GM13977 (cell line): Measurements from ENCODE around the gene GARS1.

Experiments used
- DNase-seq: peaks from one replicate; pipeline ENCODE4 v3.0.0; 2012; ENCODE audit warnings: low spot score
- in situ Hi-C: fragments of 300-500 bp; cut with MboI; formaldehyde crosslinking; loops from one replicate; pipeline ENCODE4 v1.12.0; 2022; ENCODE audit warnings: low sequenced_read_pairs, low pct_unique_long_range_greater_than_20kb, mixed read lengths, inconsistent platforms; ENCODE audit not compliant: unreplicated experiment
- TF ChIP-seq, protein P1 (sequence below): IDR thresholded peaks from 2 replicates; pipeline ENCODE4 v1.5.1; 2012; ENCODE audit warnings: mild to moderate bottlenecking, control low read depth; ENCODE audit not compliant: insufficient read depth; ENCODE audit errors: extremely low read depth, missing control alignments

Gene GARS1

DNA sequence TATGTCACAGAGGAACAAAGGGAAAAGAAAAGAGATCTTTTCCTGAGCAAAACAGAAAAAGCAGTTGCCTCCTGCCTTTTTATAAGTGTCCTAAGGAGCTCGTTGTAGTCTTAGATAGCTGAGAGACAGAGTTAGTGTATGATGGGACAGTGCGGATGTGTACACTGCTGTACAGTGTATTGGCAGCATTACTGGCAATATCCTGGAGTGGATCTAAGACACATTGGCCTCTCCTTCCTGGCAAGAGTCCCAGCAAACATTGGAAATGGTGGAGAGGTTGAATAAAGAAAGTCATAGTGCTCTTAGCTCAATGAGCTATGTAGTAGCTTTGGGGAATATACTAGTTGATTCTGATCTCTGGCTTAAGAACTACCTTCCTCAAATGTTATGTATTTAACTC is 22.7 kb downstream of the GARS1 start:
- TF ChIP-seq, protein P1, sequence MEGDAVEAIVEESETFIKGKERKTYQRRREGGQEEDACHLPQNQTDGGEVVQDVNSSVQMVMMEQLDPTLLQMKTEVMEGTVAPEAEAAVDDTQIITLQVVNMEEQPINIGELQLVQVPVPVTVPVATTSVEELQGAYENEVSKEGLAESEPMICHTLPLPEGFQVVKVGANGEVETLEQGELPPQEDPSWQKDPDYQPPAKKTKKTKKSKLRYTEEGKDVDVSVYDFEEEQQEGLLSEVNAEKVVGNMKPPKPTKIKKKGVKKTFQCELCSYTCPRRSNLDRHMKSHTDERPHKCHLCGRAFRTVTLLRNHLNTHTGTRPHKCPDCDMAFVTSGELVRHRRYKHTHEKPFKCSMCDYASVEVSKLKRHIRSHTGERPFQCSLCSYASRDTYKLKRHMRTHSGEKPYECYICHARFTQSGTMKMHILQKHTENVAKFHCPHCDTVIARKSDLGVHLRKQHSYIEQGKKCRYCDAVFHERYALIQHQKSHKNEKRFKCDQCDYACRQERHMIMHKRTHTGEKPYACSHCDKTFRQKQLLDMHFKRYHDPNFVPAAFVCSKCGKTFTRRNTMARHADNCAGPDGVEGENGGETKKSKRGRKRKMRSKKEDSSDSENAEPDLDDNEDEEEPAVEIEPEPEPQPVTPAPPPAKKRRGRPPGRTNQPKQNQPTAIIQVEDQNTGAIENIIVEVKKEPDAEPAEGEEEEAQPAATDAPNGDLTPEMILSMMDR = no peak
- in situ Hi-C loops = no loop called here
- DNase-seq = no peak

DNA sequence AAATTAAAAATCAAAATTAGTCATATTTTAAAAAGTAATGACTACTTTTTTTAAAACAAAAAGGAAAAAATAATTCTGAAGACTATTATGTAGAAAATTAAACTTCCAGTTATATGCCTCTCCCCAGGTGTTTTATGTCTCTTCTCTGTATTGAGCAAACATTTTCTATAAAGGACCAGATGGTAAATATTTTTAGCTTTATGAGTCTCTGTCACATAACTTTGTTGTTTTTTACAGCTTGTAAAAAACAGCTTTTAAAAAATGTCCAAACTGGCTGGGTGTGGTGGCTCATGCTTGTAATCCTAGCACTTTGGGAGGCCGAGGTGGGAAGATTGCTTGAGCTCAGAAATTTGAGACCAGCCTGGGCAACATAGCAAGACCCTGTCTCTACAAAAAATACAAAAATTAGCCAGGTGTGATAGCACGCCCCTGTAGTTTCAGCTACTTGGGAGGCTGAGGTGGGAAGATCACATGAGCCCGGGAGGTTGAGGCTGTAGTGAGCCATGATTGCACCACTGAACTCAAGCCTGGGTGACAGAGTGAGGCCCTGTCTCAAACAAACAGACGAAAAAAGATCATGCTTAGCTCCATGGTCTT is 23.5 kb downstream of the GARS1 start:
- no peak for DNase-seq
- TF ChIP-seq, protein P1 = no peak
- in situ Hi-C loops = no loop called here

DNA sequence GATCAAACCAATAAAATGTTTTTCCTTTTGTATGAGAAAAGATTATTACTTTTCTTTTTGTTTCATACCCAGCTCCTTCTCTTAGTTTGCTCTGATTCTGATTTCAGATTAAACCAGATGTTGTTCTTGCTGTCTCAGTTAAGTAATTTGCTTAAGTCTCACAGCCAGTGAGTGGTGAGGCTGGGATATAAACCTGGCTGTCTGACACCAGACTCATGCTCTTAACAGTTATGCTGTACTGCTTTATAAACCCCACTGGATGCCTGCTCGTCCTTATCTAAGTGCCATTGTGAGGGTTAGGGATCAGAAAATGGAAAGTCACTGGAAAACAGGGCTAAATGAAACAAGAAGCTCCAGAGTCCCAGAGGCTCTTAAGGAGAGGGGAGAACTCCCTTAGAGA is 24.3 kb downstream of the GARS1 start:
- in situ Hi-C loops = no loop called here
- no peak for DNase-seq
- TF ChIP-seq, protein P1 = no peak

DNA sequence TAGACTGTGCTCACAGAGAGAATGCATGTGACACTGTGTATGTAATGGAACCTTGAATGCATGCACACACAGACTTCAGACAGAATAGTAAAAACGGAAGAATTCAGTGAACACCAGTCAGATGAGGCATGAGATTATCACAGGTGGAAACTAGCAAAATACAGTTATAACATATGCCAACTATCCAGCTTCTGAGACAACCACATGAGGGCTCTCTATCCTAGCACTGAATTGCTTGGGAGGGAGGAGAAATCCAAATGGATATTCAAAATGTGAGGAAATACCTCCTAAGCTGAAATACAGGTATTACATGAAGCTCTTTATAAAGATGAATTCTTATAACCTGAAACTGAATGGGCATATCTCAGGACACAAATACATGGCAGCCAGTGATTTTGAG is 30.6 kb downstream of the GARS1 start:
- DNase-seq = no peak
- TF ChIP-seq, protein P1 = no peak
- in situ Hi-C loops = no loop called here

DNA sequence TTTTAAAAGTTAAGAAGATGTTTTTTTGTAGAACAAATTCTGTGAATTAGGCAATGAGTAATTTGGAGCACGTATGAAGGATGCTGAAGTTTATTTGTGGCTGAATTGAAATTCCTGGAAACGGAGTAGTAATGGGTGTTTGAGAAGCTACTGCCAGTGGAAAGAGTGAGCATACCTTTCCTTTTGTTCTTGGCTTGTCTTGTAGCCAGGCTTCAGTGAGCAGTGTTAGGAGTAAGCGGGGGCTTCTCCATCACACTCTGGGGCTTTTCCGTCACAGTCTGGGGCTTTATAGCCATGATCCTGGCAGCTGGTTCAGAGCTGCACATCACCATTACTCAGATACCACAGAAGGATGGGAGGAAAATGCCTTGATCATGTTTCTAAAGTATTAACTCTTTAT is 32.3 kb downstream of the GARS1 start:
- DNase-seq = no peak
- in situ Hi-C loops = no loop called here
- TF ChIP-seq, protein P1 = no peak

DNA sequence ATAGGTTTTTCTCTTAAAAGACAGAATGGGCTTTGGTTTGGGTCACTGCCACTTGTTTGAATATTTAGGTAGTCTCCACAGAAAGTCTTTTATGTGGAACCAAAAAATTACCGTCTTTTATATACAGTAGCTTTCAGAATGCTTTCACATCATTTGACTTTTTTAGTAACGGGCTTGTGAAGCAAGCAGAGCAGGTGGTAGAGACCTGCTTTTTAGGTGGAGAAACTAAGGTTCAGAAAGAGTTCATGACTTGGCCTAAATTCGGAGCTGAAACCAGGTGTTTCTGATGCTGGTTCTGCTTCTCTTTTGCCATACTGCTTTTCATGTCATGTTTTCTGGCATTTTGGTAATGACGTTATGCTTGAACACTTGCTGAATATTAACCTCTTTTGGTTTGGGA is 36.3 kb downstream of the GARS1 start:
- in situ Hi-C loops = no loop called here
- DNase-seq = no peak
- TF ChIP-seq, protein P1 = no peak

DNA sequence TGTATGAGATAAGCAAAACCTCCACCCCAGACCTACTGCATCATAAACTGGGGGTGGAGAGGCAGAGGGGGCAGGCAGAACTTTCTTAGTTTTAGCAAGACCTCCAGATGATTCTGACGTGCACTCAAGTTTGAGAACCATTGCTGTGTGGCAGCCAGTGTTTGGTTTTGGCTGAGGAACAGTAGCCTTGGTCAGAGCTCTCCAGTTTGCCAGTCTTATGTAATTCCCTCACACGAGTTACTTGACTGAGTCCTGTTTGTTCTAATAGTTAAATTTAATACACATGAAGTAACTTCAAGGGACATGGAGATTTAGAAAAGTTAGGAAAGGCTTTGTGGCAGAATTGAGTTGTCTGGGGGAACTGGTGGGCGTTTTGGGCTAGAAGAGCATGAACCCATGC is 38.5 kb downstream of the GARS1 start:
- in situ Hi-C loops = no loop called here
- TF ChIP-seq, protein P1 = no peak
- no peak for DNase-seq
